Karpas-422 (cell line): Measurements from ENCODE around the gene GRIP1. TPM values are rescaled to one million over a fixed set of nuclear protein-coding genes. Genes with fewer than 3 reads are reported as not detected.

Experiments
- DNase-seq: peaks from one replicate; pipeline ENCODE4 v3.0.0-alpha.2; 2015
- H2AFZ ChIP-seq: fragments of 200-600 bp; sonication (generic); 2 replicates; pipeline ENCODE4 v1.6.1; 2014; ENCODE audit warnings: antibody characterized with exemption, low read length, mixed read lengths
- H3K27ac ChIP-seq: fragments of 200-600 bp; sonication (generic); 2 replicates; pipeline ENCODE4 v1.5.1; 2014; ENCODE audit warnings: mild to moderate bottlenecking, low read length, moderate library complexity
- H3K27me3 ChIP-seq: fragments of 200-600 bp; sonication (generic); 2 replicates; pipeline ENCODE4 v1.6.1; 2014; ENCODE audit warnings: low read length, mixed read lengths
- H3K36me3 ChIP-seq: fragments of 200-600 bp; sonication (generic); 2 replicates; pipeline ENCODE4 v1.6.1; 2014; ENCODE audit warnings: low read length, mixed read lengths; ENCODE audit not compliant: insufficient read depth
- H3K4me1 ChIP-seq: fragments of 200-600 bp; sonication (generic); 2 replicates; pipeline ENCODE4 v1.6.1; 2014; ENCODE audit warnings: mild to moderate bottlenecking, low read length, mixed read lengths
- H3K4me2 ChIP-seq: fragments of 200-600 bp; sonication (generic); 2 replicates; pipeline ENCODE4 v1.6.1; 2014; ENCODE audit warnings: low read length, low read depth, mild to moderate bottlenecking; ENCODE audit not compliant: poor library complexity, severe bottlenecking
- H3K4me3 ChIP-seq: fragments of 200-600 bp; sonication (generic); 2 replicates; pipeline ENCODE4 v1.5.1; 2014; ENCODE audit warnings: mild to moderate bottlenecking, antibody characterized with exemption, low read length, mixed read lengths
- H3K79me2 ChIP-seq: fragments of 200-600 bp; sonication (generic); 2 replicates; pipeline ENCODE4 v1.6.1; 2014; ENCODE audit warnings: mild to moderate bottlenecking, low read length, mixed read lengths
- H3K9ac ChIP-seq: fragments of 200-600 bp; sonication (generic); 2 replicates; pipeline ENCODE4 v1.6.0; 2014; ENCODE audit warnings: low read length
- H3K9me2 ChIP-seq: fragments of 200-600 bp; sonication (generic), shearing (Covaris generic); replicated peaks from 2 replicates; pipeline ENCODE4 v1.6.0; 2014; ENCODE audit warnings: mild to moderate bottlenecking, low read length, moderate library complexity; ENCODE audit not compliant: insufficient read depth
- H3K9me3 ChIP-seq: fragments of 300-700, 200-600 bp; sonication (generic); 2 replicates; pipeline ENCODE4 v1.6.1; 2014; ENCODE audit warnings: low read length, mixed read lengths
- H4K20me1 ChIP-seq: fragments of 200-600 bp; sonication (generic); 2 replicates; pipeline ENCODE4 v1.6.1; 2014; ENCODE audit warnings: mild to moderate bottlenecking, antibody characterized with exemption, low read length, low read depth; ENCODE audit not compliant: insufficient read depth
- total RNA-seq: library from RNA; depleted of rRNA; stranded (reverse); fragments of >200 nt; shearing (Covaris generic); gene quantifications from 2 replicates; pipeline ENCODE4 v1.2.3, GENCODE V29; 2014; ENCODE audit warnings: low replicate concordance; rRNA removed

Gene GRIP1, protein sequence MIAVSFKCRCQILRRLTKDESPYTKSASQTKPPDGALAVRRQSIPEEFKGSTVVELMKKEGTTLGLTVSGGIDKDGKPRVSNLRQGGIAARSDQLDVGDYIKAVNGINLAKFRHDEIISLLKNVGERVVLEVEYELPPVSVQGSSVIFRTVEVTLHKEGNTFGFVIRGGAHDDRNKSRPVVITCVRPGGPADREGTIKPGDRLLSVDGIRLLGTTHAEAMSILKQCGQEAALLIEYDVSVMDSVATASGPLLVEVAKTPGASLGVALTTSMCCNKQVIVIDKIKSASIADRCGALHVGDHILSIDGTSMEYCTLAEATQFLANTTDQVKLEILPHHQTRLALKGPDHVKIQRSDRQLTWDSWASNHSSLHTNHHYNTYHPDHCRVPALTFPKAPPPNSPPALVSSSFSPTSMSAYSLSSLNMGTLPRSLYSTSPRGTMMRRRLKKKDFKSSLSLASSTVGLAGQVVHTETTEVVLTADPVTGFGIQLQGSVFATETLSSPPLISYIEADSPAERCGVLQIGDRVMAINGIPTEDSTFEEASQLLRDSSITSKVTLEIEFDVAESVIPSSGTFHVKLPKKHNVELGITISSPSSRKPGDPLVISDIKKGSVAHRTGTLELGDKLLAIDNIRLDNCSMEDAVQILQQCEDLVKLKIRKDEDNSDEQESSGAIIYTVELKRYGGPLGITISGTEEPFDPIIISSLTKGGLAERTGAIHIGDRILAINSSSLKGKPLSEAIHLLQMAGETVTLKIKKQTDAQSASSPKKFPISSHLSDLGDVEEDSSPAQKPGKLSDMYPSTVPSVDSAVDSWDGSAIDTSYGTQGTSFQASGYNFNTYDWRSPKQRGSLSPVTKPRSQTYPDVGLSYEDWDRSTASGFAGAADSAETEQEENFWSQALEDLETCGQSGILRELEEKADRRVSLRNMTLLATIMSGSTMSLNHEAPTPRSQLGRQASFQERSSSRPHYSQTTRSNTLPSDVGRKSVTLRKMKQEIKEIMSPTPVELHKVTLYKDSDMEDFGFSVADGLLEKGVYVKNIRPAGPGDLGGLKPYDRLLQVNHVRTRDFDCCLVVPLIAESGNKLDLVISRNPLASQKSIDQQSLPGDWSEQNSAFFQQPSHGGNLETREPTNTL
- total RNA-seq, result 0.07 and 4.5 TPM in 2 replicates

DNA sequence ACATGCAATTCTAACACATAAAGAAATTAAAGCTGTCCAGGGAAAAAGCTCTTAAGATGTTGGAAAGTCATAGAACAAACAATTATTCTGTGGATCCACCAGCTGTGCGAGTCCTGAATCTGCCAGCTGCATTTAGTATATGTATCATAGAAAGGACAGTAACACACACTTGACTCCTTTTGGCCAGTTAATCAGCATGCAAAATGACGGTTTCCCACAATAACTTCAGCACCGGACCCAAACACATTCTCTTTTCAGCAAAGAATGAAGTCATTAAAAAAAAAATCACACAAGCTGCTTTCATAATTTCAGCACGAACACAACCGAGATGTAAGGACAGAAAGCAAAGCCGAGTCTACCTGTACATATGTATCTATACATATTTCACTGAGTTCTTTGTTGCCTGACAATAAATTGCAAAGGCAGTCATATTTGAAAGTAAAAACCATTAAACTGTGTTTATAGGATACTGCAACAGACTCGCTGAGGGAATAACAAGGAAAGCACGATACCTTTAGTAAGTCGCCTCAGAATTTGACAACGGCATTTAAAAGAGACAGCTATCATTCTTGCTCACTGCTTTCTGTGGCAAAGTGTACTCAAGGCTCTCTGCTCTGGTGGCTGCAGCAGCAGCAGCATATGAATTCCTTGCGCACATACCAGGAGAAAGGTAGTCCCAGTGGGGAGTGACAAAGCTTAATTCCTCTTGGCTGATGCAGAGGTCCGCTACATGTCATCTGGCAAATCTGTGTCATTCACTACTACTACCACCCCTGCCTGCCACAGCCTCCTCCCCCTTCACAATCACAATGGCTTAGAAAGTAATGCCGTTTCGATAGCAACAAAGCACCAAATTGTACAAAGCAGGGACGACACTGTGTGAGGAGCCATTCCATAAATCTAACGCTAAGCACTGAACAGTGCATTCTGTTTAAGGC, at the start of gene GRIP1:
GRIP1 (minus strand) TSS at position 739 of the 938 bp plus-strand sequence; CDS start at position 567, 172 bp downstream.
- no peaks in the 10 kb centered on the region for H3K36me3 ChIP-seq
- no peaks in the 10 kb centered on the region for H3K9me2 ChIP-seq
- no peak within 1 kb of the TSS for H3K27ac ChIP-seq
- H3K9me3 ChIP-seq, result no peaks in the 10 kb centered on the region
- peaks cover 10% of the 10 kb centered on the region for H3K4me1 ChIP-seq
- no peak within 1 kb of the TSS for H2AFZ ChIP-seq
- H3K27me3 ChIP-seq, result no peaks in the 10 kb centered on the region
- DNase-seq, result no peak
- no peaks in the 10 kb centered on the region for H3K79me2 ChIP-seq
- no peaks in the 10 kb centered on the region for H4K20me1 ChIP-seq
- no peak within 1 kb of the TSS for H3K9ac ChIP-seq
- no peak within 1 kb of the TSS for H3K4me3 ChIP-seq
- no peak within 1 kb of the TSS for H3K4me2 ChIP-seq

DNA sequence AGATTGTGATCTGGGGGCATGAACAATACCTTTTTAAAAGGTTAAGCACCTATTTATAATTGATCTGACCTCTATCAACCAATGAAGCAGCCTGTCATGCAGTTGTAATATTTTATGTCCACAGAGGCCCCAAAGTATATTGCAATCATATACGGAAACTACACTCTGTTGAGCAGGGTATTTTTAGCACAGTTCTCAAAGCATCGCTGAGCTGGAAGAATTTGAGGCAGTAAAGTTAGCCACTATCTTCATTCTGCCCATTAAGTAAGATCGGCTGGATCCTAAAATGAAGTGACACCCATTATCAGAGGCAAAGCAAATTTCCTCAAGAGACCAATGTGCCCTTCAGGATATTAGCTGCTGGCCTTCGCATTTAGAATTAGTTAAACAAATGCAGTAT, 47.7 kb upstream of the GRIP1 start:
- no peak overlapping the region for H3K9ac ChIP-seq
- DNase-seq, result no peak
- H3K27me3 ChIP-seq, result no peaks in the 10 kb centered on the region
- H4K20me1 ChIP-seq, result no peaks in the 10 kb centered on the region
- no peaks in the 10 kb centered on the region for H3K9me3 ChIP-seq
- no peaks in the 10 kb centered on the region for H3K4me1 ChIP-seq
- no peak overlapping the region for H3K27ac ChIP-seq
- H3K4me3 ChIP-seq, result no peak overlapping the region
- H3K9me2 ChIP-seq, result no peaks in the 10 kb centered on the region
- no peaks in the 10 kb centered on the region for H3K36me3 ChIP-seq
- H3K4me2 ChIP-seq, result no peak overlapping the region
- H3K79me2 ChIP-seq, result no peaks in the 10 kb centered on the region
- H2AFZ ChIP-seq, result no peak overlapping the region

DNA sequence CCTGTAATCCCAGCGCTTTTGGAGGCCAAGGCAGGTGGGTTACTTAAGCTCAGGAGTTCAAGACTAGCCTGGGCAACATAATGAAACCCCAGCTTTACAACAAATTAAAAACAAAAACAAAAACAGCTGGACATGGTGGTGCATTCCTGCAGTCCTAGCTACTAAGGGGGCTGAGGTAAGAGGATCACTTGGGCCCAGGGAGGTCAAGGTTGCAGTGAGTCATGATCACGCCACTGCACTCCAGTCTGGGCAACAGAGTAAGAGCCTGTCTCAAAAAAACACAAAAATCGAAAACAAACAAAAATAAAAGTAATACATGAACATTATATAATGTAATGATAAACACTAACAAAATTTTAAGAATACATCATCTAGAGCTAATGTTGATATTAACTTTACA, 46.2 kb upstream of the GRIP1 start:
- DNase-seq, result no peak
- Histone ChIP-seq H3K9me3 (no peaks in the 10 kb centered on the region), H3K9ac (no peak overlapping the region), H2AFZ (no peak overlapping the region), H3K4me3 (no peak overlapping the region), H3K79me2 (no peaks in the 10 kb centered on the region), H3K4me2 (no peak overlapping the region), H4K20me1 (no peaks in the 10 kb centered on the region), H3K9me2 (no peaks in the 10 kb centered on the region), H3K27ac (no peak overlapping the region), H3K4me1 (no peaks in the 10 kb centered on the region), H3K36me3 (no peaks in the 10 kb centered on the region), H3K27me3 (no peaks in the 10 kb centered on the region)

DNA sequence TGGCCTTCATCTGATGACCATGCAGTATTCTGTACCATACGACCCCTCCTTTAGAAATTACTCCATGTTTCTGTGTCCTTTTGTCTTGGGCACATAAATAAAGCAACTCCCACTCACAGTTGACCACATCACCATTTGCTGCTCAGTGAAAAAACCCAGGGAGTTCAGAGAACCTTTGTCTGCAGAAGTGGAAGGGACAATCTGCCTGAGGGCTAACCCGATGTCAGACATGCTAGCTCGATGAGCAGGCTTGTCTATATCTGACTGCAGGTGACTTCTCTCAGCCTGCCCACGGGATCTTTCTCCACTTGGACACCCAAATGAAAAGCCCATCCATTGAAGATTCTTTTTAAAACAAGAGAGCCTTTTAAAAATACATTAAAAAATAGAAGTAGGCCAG, 45.7 kb upstream of the GRIP1 start:
- no peak overlapping the region for H3K9ac ChIP-seq
- no peak overlapping the region for H3K27ac ChIP-seq
- H3K9me3 ChIP-seq, result no peaks in the 10 kb centered on the region

DNA sequence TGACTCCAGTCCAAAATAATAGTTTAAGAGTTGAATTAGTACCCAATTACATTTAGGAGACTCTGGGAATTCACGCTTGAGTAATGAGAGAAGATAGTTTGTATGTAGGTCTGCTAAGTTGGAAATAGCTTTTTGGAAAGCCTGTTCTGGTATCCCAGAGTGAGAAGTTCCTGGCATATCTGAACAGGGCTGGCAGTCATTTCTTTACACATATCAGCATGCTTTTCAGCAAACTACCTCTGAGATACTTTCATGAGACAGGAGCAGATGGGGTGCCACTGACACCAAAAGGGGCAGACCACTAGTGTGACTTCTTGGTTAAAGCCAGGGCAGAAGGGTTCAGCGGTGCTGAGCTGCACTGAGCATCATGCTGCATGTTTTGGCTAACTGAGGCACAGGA, 45.1 kb upstream of the GRIP1 start:
- Histone ChIP-seq H3K79me2 (no peaks in the 10 kb centered on the region), H3K4me3 (no peak overlapping the region), H3K9ac (no peak overlapping the region), H2AFZ (no peak overlapping the region), H3K36me3 (no peaks in the 10 kb centered on the region), H3K27me3 (no peaks in the 10 kb centered on the region), H3K4me2 (no peak overlapping the region), H4K20me1 (no peaks in the 10 kb centered on the region), H3K4me1 (no peaks in the 10 kb centered on the region), H3K27ac (no peak overlapping the region), H3K9me2 (no peaks in the 10 kb centered on the region), H3K9me3 (no peaks in the 10 kb centered on the region)
- DNase-seq, result no peak

More for the DNA sequence above, 45.7 kb upstream of the GRIP1 start:
- H3K4me3 ChIP-seq, result no peak overlapping the region
- H3K36me3 ChIP-seq, result no peaks in the 10 kb centered on the region
- H3K4me1 ChIP-seq, result no peaks in the 10 kb centered on the region
- no peaks in the 10 kb centered on the region for H3K79me2 ChIP-seq
- no peaks in the 10 kb centered on the region for H4K20me1 ChIP-seq
- no peak overlapping the region for H2AFZ ChIP-seq
- no peaks in the 10 kb centered on the region for H3K9me2 ChIP-seq
- no peak for DNase-seq
- H3K4me2 ChIP-seq, result no peak overlapping the region
- no peaks in the 10 kb centered on the region for H3K27me3 ChIP-seq

DNA sequence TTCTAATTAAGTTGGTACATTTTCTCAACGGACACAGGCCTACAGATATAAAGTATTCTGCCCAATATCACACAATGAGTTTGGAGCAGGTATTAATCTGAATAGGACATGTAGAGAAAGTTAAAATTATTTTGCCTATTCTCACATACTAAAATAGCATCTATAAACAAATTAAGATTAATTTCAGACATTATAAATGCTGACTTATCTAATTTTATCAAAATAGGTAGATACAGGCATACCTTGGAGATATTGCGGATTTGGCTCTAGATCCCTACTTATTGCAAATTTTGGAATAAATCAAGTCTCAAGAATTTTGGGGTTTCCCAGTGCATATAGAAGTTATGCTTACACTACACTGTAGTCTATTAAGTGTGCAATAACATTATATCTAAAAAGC, 41.0 kb upstream of the GRIP1 start:
- Histone ChIP-seq H3K27ac (no peak overlapping the region), H3K27me3 (no peaks in the 10 kb centered on the region), H3K79me2 (no peaks in the 10 kb centered on the region), H3K9me3 (no peaks in the 10 kb centered on the region), H3K4me3 (no peak overlapping the region), H3K36me3 (no peaks in the 10 kb centered on the region), H2AFZ (no peak overlapping the region), H4K20me1 (no peaks in the 10 kb centered on the region), H3K9me2 (no peaks in the 10 kb centered on the region), H3K4me2 (no peak overlapping the region), H3K9ac (no peak overlapping the region), H3K4me1 (no peaks in the 10 kb centered on the region)
- no peak for DNase-seq

DNA sequence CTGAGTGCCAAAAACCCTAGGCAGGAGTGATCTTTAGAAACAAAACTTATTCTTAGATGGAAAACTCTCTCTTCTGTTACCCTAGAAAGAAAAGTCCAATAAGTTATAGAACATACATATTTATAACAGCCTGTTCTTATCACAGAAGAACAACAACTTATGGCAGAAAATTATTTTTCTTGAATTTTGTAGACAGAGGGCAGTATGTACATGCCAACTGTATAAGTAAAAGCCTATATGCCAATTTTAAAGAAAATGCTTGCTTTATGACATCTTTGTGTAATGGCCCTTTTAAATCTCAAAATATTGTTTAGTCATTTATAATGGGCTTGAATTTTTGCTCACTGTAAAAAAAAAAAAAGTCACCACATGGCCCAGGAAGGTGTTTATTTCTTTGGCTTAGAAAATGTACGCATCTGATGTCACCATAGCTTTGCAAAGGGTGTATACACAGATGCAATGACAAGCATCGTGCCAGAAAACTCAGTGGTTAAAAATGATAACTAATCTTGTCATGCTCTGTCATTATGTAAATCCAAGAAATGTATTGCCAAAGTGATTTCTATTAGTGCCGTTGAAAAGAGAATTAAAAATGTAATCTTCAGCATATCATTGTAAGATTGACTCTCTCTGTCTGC, 38.3 kb upstream of the GRIP1 start:
- no peak for DNase-seq
- Histone ChIP-seq H3K27me3 (no peaks in the 10 kb centered on the region), H3K4me2 (no peak overlapping the region), H2AFZ (no peak overlapping the region), H3K9ac (no peak overlapping the region), H3K4me1 (no peaks in the 10 kb centered on the region), H3K9me3 (no peaks in the 10 kb centered on the region), H3K27ac (no peak overlapping the region), H3K9me2 (no peaks in the 10 kb centered on the region), H4K20me1 (no peaks in the 10 kb centered on the region), H3K4me3 (no peak overlapping the region), H3K36me3 (no peaks in the 10 kb centered on the region), H3K79me2 (no peaks in the 10 kb centered on the region)
